ENCODE data around the gene INPP5E.

INPP5E gene

DNA sequence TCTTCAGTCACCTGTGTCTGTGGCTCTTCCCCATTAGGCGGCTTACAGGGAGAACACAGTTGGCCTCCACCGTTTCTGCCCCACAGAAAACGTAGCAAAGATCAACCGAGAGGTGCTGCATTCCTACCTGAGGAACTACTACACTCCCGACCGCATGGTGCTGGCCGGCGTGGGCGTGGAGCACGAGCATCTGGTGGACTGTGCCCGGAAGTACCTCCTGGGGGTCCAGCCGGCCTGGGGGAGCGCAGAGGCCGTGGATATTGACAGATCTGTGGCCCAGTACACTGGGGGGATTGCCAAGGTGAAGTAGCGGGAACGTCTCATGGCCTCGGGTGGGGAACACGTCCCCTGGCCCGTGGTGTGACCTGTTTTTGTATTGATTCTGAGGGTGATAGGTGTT is 22.7 kb downstream of the INPP5E start:
- FAIRE-seq (no peak), DNase-seq (ENCODE audit: insufficient read length, low spot score) (no peak)
- TF ChIP-seq, protein P1, sequence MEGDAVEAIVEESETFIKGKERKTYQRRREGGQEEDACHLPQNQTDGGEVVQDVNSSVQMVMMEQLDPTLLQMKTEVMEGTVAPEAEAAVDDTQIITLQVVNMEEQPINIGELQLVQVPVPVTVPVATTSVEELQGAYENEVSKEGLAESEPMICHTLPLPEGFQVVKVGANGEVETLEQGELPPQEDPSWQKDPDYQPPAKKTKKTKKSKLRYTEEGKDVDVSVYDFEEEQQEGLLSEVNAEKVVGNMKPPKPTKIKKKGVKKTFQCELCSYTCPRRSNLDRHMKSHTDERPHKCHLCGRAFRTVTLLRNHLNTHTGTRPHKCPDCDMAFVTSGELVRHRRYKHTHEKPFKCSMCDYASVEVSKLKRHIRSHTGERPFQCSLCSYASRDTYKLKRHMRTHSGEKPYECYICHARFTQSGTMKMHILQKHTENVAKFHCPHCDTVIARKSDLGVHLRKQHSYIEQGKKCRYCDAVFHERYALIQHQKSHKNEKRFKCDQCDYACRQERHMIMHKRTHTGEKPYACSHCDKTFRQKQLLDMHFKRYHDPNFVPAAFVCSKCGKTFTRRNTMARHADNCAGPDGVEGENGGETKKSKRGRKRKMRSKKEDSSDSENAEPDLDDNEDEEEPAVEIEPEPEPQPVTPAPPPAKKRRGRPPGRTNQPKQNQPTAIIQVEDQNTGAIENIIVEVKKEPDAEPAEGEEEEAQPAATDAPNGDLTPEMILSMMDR (IDR thresholded peaks at IDR 0.05; ENCODE audit: insufficient read depth, missing control alignments) = no peak

DNA sequence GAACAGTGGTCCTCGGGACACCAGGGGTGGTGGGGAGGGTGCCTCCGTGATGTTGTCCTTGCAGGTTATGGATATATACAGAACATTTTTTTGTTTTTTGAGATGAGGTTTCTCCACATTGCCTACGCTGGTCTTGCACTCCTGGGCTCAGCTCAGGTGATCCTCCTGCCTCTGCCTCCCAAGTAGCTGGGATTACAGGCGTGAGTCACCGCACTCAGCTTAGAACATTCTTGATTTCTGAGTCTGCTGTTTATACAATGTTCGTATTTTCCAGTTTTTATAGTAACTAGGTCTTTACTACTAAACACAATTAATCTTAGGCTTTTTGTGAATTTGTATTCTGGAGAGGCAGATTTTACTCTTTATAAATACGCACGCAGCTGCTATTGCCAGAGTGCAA is 23.2 kb downstream of the INPP5E start:
- DNase-seq (ENCODE audit: insufficient read length, low spot score) (no peak), FAIRE-seq (no peak)
- TF ChIP-seq, protein P1 (IDR thresholded peaks at IDR 0.05; ENCODE audit: insufficient read depth, missing control alignments) = no peak

DNA sequence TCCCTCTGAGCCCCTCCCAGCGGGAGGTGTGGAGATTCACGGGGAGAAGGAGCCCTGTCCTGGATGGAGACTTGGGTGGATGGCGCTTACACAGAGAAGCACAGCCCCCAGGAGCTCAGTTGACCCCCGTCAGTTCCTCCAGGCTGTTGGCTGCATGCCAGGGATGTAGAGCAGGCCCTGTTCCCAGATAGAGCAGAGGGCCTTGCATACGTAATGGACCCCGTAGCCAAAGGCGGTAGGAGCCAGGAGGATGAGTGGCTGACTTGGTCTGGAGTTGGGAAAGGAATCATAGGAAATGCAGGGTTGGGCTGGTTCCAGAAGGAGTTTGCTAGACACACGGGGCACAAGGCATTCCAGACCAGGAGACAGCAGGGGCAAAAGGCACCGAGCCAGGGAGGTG is 26.7 kb downstream of the INPP5E start:
- no peak for DNase-seq (ENCODE audit: insufficient read length, low spot score)
- FAIRE-seq = no peak
- TF ChIP-seq, protein P1 (IDR thresholded peaks at IDR 0.05; ENCODE audit: insufficient read depth, missing control alignments) = no peak

DNA sequence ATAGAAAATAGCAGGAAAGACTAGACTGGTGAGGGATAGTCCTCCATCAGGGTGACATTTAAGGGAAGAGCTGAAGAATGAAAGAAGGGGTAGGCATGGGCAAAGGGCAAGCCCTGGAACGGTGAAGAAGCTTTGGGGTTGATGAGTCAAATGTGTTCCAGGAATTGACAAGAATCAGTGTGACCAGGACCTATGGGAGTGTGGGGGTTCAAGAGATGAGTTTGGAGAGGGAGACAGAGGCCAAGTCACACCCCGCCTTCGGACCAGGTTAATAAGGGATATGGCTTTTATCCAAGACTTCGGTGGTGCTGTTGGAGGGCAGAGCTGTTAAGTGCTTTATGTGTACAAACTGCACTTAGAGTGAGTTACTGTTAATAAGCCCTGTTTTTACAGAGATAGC is 28.3 kb downstream of the INPP5E start:
- FAIRE-seq = no peak
- TF ChIP-seq, protein P1 (IDR thresholded peaks at IDR 0.05; ENCODE audit: insufficient read depth, missing control alignments) = no peak
- DNase-seq (ENCODE audit: insufficient read length, low spot score) = no peak

DNA sequence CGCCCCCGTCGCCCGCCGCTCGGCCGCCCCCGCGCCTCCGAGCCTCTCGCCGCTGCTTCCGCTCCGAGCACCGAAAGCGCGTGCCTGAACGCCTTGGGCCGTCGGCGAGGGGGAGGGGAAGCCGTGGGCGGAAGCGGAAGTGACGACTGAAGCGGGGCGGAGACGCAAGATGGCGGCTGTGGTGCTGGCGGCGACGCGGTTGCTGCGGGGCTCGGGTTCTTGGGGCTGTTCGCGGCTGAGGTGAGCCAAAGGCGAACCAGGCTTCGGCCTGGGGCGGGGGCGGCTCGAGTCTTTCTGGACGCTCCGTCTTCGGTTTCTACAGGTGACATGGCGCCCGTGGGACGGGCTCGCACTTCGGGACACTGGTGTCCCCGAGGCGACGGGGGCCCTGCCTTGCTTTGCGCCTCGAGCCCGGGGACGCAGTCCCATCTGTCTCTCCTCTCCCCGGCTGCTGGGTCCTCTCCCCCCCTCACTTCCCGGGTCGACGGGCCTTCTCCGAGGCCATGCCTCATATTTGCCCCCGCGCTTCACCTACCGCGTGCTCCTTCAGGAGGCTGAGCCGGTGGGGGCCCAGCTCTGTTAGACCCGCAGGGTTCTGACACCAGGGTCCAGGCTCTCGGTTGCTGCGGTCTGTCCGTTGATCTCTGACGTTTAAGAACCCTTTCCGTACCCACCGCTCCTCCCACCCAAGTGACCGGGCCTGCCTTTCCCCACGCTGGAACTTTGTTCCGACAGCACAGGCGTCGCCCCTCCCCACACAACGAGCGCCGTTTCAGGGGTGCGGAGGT is 29.0 kb downstream of the INPP5E start, which contains the start of the genes ENTR1 and PMPCA:
TSS of gene ENTR1 (minus strand) at position 115 of the 788 bp plus-strand sequence. CDS start 217 bp downstream, outside the sequence.
TSS of gene PMPCA (plus strand) at position 159 of the 788 bp plus-strand sequence. CDS start at position 170, 11 bp downstream.
- TF ChIP-seq, protein P1 (IDR thresholded peaks at IDR 0.05; ENCODE audit: insufficient read depth, missing control alignments) = no peak
- no peak for FAIRE-seq
- peak; percentile 97 for DNase-seq (ENCODE audit: insufficient read length, low spot score)

DNA sequence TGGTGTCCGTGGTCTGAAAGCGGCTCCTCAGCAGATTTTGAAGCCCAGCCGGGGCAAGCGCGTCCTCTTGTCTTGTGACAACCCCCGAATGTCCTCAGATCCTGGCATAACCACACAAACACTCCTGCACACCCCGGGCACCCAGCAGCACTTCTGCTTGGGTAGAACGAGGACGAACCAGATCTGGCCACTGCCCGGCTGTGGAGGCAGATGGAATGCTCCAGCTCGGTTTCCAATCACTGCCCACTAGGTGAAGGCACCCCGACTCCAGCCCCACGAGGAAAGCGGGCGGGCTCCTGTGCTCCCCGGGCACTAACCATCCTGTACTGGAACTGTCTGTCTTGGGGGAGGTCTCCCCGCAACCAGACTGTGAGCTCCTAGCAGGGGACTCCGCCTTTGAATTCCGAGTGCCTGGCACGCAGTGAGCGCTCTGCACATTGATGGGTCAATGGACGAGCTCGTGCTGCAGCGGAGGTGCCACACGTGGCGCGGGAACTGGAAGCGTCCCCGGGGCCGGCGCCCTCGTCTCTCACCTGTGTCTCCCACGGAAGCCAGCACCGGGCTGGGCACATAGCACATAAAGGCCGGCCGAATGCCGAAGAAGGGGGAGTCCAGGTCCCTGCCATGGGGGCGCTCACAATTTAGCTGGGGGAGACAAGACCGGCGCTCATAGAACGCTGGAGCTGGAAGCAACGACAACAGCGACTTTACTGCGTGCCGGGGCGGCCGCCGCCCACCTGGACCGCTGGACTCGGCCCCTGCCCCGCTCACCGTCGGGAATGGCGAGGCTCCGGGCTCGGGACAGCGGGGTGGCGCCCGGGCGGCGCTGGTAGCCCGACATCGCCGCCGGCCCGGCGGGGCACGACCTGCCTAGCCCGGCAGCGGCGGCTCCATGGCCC is 29.8 kb downstream of the INPP5E start:
- no peak for DNase-seq (ENCODE audit: insufficient read length, low spot score)
- FAIRE-seq = no peak
- TF ChIP-seq, protein P1 (IDR thresholded peaks at IDR 0.05; ENCODE audit: insufficient read depth, missing control alignments) = no peak
